ENCODE measurements around the gene STK35.

DNA sequence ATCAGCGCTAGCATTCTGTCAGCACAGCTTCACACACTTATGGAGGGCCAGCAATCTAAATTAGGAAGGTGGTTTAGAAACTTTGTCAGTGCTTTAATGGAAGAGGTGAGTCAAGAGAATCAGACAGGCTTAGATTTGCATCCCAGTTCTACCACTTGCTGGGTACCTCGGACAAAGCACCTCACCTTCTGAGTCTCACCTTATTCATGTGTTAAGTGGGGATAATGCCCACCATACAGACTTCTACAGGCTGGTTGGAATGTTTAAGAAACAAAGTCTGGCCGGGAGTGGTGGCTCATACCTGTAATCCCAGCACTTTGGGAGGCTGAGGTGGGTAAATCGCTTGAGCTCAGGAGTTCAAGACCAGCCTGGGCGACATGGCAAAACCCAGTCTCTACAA, 12.2 kb upstream of the STK35 start:
- TF ChIP-seq EZH2 (IDR thresholded peaks at IDR 0.05; ENCODE audit: insufficient read depth, poor library complexity, severe bottlenecking) (no peak), EZH2phosphoT487 (IDR thresholded peaks at IDR 0.05; ENCODE audit: insufficient read depth, low read depth) (no peak)
